BE2C (cell line): ENCODE data around the gene FOXRED1.

ENCODE experiments used
- DNase-seq: peaks from one replicate; pipeline ENCODE4 v3.0.0-alpha.2; 2020
- H3K27me3 ChIP-seq: fragments of 250-450 bp; sonication (Bioruptor Pico); 2 replicates; pipeline ENCODE4 v1.5.1; 2020; ENCODE audit warnings: mild to moderate bottlenecking
- H3K36me3 ChIP-seq: fragments of 250-450 bp; sonication (Bioruptor Pico); 2 replicates; pipeline ENCODE4 v1.5.1; 2020; ENCODE audit warnings: mild to moderate bottlenecking
- H3K4me1 ChIP-seq: fragments of 250-450 bp; sonication (Bioruptor Pico); 2 replicates; pipeline ENCODE4 v1.5.1; 2020
- H3K4me3 ChIP-seq: 2 replicates; pipeline ENCODE4 v1.5.1; 2011; ENCODE audit warnings: low read depth, low read length
- H3K9me3 ChIP-seq: fragments of 250-450 bp; sonication (Bioruptor Pico); 2 replicates; pipeline ENCODE4 v1.5.1; 2020
- TF ChIP-seq, protein P1 (sequence below): IDR thresholded peaks from 2 replicates; pipeline ENCODE4 v1.5.1; 2012; ENCODE audit warnings: mild to moderate bottlenecking, low read depth, low read length

FOXRED1 gene

DNA sequence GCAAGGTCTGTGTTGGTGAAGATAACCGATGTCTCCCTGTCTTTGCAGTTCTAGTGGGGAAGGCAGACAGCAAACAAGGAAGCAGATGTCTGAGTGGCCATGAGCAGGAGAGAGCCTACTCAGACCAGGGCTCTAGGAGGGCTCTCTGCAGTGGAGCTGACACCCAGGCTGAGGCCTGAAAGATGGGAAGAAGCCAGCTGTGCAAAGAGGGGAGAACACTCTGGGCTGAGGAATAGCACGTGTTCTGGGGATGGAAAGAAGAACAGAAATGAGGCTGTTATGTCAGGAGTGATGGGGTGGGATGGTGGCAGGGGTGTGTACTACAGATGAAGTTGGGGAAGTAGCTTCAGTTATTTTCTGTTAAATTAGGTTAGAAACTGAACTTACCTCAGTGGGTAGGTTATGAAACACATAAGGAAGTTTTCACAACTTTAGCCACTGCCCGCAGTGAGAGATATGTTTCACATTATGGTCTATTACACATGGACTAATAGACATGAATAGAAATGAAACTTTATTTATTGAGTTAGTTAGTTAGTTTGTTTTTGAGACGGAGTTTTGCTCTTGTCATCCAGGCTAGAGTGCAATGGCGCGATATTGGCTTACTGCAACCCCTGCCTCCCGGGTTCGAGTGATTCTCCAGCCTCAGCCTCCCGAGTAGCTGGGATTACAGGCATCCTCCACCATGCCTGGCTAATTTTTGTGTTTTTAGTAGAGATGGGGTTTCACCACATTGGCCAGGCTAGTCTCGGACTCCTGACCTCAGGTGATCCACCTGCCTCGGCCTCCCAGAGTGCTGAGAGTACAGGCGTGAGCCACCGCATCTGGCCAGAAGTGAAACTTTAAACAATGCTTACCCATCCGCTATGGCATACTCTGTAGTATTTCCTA lies 42.7 kb downstream of the FOXRED1 start:
- Histone ChIP-seq H3K4me3 (no peak overlapping the region), H3K4me1 (no peaks in the 10 kb centered on the region), H3K9me3 (no peaks in the 10 kb centered on the region), H3K27me3 (no peaks in the 10 kb centered on the region), H3K36me3 (peaks cover 3% of the 10 kb centered on the region; the same call in 1 of the 2 replicates)
- no peak for DNase-seq
- TF ChIP-seq, protein P1, sequence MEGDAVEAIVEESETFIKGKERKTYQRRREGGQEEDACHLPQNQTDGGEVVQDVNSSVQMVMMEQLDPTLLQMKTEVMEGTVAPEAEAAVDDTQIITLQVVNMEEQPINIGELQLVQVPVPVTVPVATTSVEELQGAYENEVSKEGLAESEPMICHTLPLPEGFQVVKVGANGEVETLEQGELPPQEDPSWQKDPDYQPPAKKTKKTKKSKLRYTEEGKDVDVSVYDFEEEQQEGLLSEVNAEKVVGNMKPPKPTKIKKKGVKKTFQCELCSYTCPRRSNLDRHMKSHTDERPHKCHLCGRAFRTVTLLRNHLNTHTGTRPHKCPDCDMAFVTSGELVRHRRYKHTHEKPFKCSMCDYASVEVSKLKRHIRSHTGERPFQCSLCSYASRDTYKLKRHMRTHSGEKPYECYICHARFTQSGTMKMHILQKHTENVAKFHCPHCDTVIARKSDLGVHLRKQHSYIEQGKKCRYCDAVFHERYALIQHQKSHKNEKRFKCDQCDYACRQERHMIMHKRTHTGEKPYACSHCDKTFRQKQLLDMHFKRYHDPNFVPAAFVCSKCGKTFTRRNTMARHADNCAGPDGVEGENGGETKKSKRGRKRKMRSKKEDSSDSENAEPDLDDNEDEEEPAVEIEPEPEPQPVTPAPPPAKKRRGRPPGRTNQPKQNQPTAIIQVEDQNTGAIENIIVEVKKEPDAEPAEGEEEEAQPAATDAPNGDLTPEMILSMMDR = no peak

DNA sequence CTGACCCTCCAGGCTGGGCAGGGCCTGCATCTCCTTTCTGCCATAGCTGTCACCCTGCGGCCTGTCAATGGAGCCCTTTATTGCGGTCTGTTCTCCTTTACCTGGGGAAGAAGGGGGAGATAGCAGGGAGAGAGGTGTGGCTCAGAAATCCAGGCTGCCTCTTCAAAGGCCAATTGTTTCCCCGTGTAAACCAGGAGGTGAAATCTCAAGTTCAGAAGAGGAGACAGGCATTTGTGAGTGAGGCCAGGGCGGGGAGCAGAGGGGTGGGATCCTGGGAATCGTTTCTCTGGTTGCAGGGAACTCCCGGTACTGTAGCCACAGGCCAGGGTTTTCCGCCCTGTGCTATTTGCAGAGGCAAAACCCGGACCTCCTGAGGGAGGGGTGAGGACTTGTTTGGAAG lies 44.0 kb downstream of the FOXRED1 start:
- H3K4me3 ChIP-seq = no peak overlapping the region
- no peaks in the 10 kb centered on the region for H3K9me3 ChIP-seq
- H3K4me1 ChIP-seq = peaks cover 3% of the 10 kb centered on the region
- no peak for DNase-seq
- H3K27me3 ChIP-seq = no peaks in the 10 kb centered on the region
- peaks cover 3% of the 10 kb centered on the region; the same call in 1 of the 2 replicates for H3K36me3 ChIP-seq
- TF ChIP-seq, protein P1 = no peak

DNA sequence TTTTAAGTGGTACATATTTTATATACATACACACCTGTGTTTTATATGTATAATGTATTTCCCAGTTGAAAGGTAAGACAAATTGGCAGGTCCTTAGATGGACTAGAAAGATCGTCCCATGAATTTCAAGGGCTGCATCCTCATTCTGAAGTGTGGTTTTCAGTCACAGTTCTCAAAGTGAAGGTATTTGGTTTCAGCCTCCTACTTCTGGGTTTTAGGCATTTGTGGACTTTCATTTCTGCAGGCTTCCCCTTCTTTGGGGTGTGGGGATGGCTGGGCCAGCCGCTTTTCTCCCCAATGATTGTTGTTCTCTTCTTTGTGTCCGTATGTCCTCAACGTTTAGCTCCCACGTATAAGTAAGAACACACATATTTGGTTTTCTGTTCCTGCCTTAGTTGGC lies 44.9 kb downstream of the FOXRED1 start:
- DNase-seq = no peak
- Histone ChIP-seq H3K27me3 (no peaks in the 10 kb centered on the region), H3K4me3 (no peak overlapping the region), H3K4me1 (peaks cover 3% of the 10 kb centered on the region), H3K9me3 (no peaks in the 10 kb centered on the region), H3K36me3 (peaks cover 3% of the 10 kb centered on the region; the same call in 1 of the 2 replicates)
- TF ChIP-seq, protein P1 = no peak

DNA sequence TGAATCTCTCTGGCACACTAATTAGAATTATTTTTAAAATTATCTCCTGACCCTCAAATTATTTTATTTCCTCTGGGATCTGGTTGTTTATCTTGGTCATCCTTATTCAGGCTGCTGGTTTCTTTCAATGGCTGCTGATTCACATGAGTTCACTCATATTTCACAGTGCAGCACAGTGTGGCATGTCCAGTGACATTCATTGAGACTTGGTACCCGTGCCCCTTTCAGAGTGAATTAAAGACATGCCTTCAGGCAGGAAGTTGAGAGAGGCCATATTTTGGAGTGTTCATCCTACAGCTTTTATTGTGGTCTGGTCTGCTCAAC lies 48.4 kb downstream of the FOXRED1 start:
- H3K4me1 ChIP-seq = peaks cover 3% of the 10 kb centered on the region

DNA sequence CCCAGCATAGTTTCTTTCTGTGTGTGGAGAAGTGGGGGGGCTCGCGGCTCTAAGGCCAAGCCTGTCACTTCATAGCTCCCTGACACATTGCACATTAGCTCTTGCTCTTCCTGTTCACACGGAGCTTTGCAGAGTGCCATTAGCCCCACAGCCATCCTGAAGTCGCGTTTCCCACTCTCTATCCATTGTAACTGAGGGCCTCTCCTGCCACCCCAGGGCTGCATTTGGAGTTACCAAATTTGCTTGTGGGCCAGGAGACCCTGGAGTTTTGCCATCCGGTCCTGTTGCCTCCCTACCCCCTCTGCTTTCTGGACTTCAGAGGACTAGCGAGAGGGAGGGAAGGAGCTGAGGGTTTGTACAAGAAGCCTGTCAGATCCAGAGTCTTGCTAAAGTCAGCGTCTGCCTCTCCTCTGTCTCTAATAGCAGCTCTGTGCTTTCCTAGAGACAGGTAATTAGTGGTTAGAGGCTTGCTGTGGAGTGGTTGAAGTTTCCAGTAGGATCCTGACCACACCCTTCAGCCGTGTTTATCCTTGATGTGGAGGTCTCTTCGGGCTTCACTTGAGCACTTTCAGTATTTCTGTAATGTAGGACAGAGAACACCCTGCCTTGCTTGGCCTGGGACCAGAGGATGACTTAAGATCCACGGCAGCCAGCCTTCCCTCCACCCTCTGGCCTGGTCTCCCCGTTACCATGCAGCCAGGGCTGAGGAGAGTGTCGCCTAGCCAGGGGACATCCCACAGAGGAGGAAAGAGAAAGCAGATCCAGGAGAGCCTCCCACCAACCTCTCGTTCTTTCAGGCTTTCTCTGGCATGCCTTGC lies 49.0 kb downstream of the FOXRED1 start:
- H3K4me3 ChIP-seq = no peak overlapping the region
- DNase-seq = no peak
- H3K4me1 ChIP-seq = peaks cover 3% of the 10 kb centered on the region

More for the DNA sequence above, 48.4 kb downstream of the FOXRED1 start:
- TF ChIP-seq, protein P1 = no peak
- H3K36me3 ChIP-seq = peaks cover 3% of the 10 kb centered on the region; the same call in 1 of the 2 replicates
- DNase-seq = no peak
- no peak overlapping the region for H3K4me3 ChIP-seq
- no peaks in the 10 kb centered on the region for H3K27me3 ChIP-seq
- H3K9me3 ChIP-seq = no peaks in the 10 kb centered on the region

More for the DNA sequence above, 49.0 kb downstream of the FOXRED1 start:
- H3K27me3 ChIP-seq = no peaks in the 10 kb centered on the region
- H3K9me3 ChIP-seq = no peaks in the 10 kb centered on the region
- peaks cover 3% of the 10 kb centered on the region; the same call in 1 of the 2 replicates for H3K36me3 ChIP-seq
- TF ChIP-seq, protein P1 = no peak
